B cell (primary cell): ENCODE results near the gene COG5. TPM values are rescaled to one million over a fixed set of nuclear protein-coding genes. Genes with fewer than 3 reads are reported as not detected.

ENCODE experiments used
- ATAC-seq: fragments of 200-7000 bp; cut with Tn5 transposase; one replicate; pipeline ENCODE4 v1.10.0; 2021; ENCODE audit warnings: low read depth, mild to moderate bottlenecking, moderate number of reproducible peaks, moderate library complexity
- CTCF ChIA-PET: fragments of 350-600 bp; sonication (Branson Sonifier 250); formaldehyde crosslinking; loops from one replicate; lab custom pipeline; 2021; ENCODE audit warnings: antibody characterized with exemption, inconsistent platforms; lab: Charles Lee
- POLR2A ChIA-PET: fragments of 350-600 bp; sonication (Branson Sonifier 250); formaldehyde crosslinking; loops from one replicate; lab custom pipeline; 2021; ENCODE audit warnings: antibody characterized with exemption; lab: Charles Lee
- DNase-seq: peaks from one replicate; pipeline ENCODE4 v3.0.0; 2013
- H2AFZ ChIP-seq: 2 replicates; pipeline ENCODE4 v1.6.1; 2012; ENCODE audit warnings: mild to moderate bottlenecking, low read depth, low read length; ENCODE audit not compliant: insufficient read depth, poor library complexity, severe bottlenecking
- H3K27ac ChIP-seq, 2 donors: 1 replicate in 1 of 2; 2 replicates in 1 of 2; pipeline ENCODE4 v1.5.1; 2012 to 2013; ENCODE audit warnings: low read length in 2 of 2, mild to moderate bottlenecking in 2 of 2, moderate library complexity in 1 of 2
- H3K27me3 ChIP-seq, 4 experiments: fragments of 200-600 bp in 1 of 4; sonication (generic) in 1 of 4; replicated peaks in 1 of 4; 1 replicate in 2 of 4; 2 replicates in 2 of 4; pipeline versions ENCODE4 v1.6.1 to v1.7.0; 2013 to 2016; ENCODE audit warnings: low read length in 3 of 4, mild to moderate bottlenecking in 2 of 4, mixed read lengths in 1 of 4, moderate library complexity in 1 of 4; ENCODE audit not compliant: insufficient read depth in 4 of 4, control insufficient read depth in 3 of 4; ENCODE audit errors: control extremely low read depth in 1 of 4
- H3K36me3 ChIP-seq, 2 experiments: replicated peaks in 1 of 2; 1 replicate in 1 of 2; 2 replicates in 1 of 2; pipeline versions ENCODE4 v1.6.1 to v1.7.1; 2013; ENCODE audit warnings: low read length in 1 of 2; ENCODE audit not compliant: insufficient read depth in 2 of 2, control insufficient read depth in 1 of 2; ENCODE audit errors: control extremely low read depth in 1 of 2, extremely low read depth in 1 of 2
- H3K4me1 ChIP-seq, 2 donors: fragments of 200-600 bp in 1 of 2; sonication (generic) in 1 of 2; 1 replicate in 1 of 2; 2 replicates in 1 of 2; pipeline versions ENCODE4 v1.5.1 to v1.6.1; 2013 to 2017; ENCODE audit warnings: low read length in 2 of 2; ENCODE audit not compliant: control insufficient read depth in 2 of 2, insufficient read depth in 2 of 2
- H3K4me2 ChIP-seq: replicated peaks from 2 replicates; pipeline ENCODE3; 2012; ENCODE audit warnings: mild to moderate bottlenecking, low read depth, low read length; ENCODE audit not compliant: poor library complexity, severe bottlenecking
- H3K4me3 ChIP-seq, 5 experiments: fragments of 200-600 bp in 1 of 5; sonication (generic) in 1 of 5; 1 replicate in 3 of 5; 2 replicates in 2 of 5; pipeline versions ENCODE4 v1.5.1 to v1.7.0; 2011 to 2016; ENCODE audit warnings: low read length in 4 of 5, mild to moderate bottlenecking in 4 of 5, low read depth in 2 of 5, control low read depth in 1 of 5, moderate library complexity in 1 of 5; ENCODE audit not compliant: insufficient read depth in 1 of 5; ENCODE audit errors: control extremely low read depth in 1 of 5, extremely low read depth in 1 of 5
- H3K79me2 ChIP-seq: fragments of 200-600 bp; sonication (generic); one replicate; pipeline ENCODE4 v1.6.0; 2016; ENCODE audit warnings: low read length; ENCODE audit not compliant: control insufficient read depth, insufficient read depth
- H3K9ac ChIP-seq: fragments of 200-600 bp; sonication (generic); 2 replicates; pipeline ENCODE4 v1.6.1; 2017; ENCODE audit warnings: mild to moderate bottlenecking, low read length, moderate library complexity
- H3K9me3 ChIP-seq, 3 donors: one replicate each; pipeline versions ENCODE4 v1.6.1 to v1.7.1; 2013; ENCODE audit warnings: low read length in 2 of 3; ENCODE audit not compliant: control insufficient read depth in 2 of 3, insufficient read depth in 1 of 3; ENCODE audit errors: control extremely low read depth in 1 of 3
- H4K20me1 ChIP-seq: 2 replicates; pipeline ENCODE4 v1.6.0; 2012; ENCODE audit warnings: mild to moderate bottlenecking, low read length; ENCODE audit not compliant: insufficient read depth, control insufficient read depth, poor library complexity, severe bottlenecking
- H3K27ac Mint-ChIP-seq: one replicate; pipeline ENCODE4 v1.8.0; 2021; ENCODE audit warnings: mixed read lengths
- H3K27me3 Mint-ChIP-seq: one replicate; pipeline ENCODE4 v1.8.0; 2021; ENCODE audit warnings: mixed read lengths
- H3K4me1 Mint-ChIP-seq: one replicate; pipeline ENCODE4 v1.8.0; 2021; ENCODE audit warnings: mixed read lengths
- H3K4me3 Mint-ChIP-seq: one replicate; pipeline ENCODE4 v1.8.0; 2021; ENCODE audit warnings: mixed read lengths
- H3K9me3 Mint-ChIP-seq: one replicate; pipeline ENCODE4 v1.8.0; 2022; ENCODE audit warnings: mixed read lengths; ENCODE audit not compliant: insufficient read depth
- EZH2 ChIP-seq: IDR thresholded peaks from 2 replicates; pipeline ENCODE4 v1.6.1; 2012; ENCODE audit warnings: borderline replicate concordance, low read depth, mild to moderate bottlenecking, moderate library complexity, low read length; ENCODE audit not compliant: insufficient read depth, poor library complexity, severe bottlenecking
- WGBS: methylation state at CpG from one replicate; pipeline ENCODE4 v1.1.5; 2013; ENCODE audit warnings: missing lambda C conversion rate; ENCODE audit not compliant: insufficient coverage; 5-methylcytosine and 5-hydroxymethylcytosine counted together
- intact Hi-C: fragments of 100-400 bp; cut with micrococcal nuclease; formaldehyde crosslinking; loops from one replicate; pipeline ENCODE4 v1.10.0; 2022
- polyA plus RNA-seq: library from polyadenylated mRNA; depleted of rRNA; stranded (reverse); fragments of >200 nt; gene quantifications from 2 replicates; pipeline ENCODE4 v1.2.3, GENCODE V29; 2012
- total RNA-seq, 2 donors: library from RNA; stranded (reverse); fragments of 120-200 nt in 1 of 2; gene quantifications; 1 replicate in 1 of 2; 2 replicates in 1 of 2; pipeline versions ENCODE4 v1.2.3 to v1.2.4, GENCODE V29; 2013 to 2022
- TF ChIP-seq, protein P1 (sequence below): fragments of 200-600 bp; IDR thresholded peaks from one replicate; pipeline ENCODE4 v1.8.0; 2022; ENCODE audit warnings: antibody characterized with exemption, mild to moderate bottlenecking

Gene COG5
- total and polyA plus RNA-seq, 2 donors (not counting 1 experiment from before 2014, with no cell fraction given), result 7.0 to 73.0 TPM

GRCh38 chr7:107505997-107506673 lies 57.6 kb downstream of the COG5 start:
- Mint-ChIP-seq H3K4me3 (no peak overlapping the region), H3K27ac (no peak overlapping the region), H3K27me3 (no peaks in the 10 kb centered on the region), H3K9me3 (no peaks in the 10 kb centered on the region), H3K4me1 (peaks cover 8% of the 10 kb centered on the region)
- CTCF ChIA-PET, result no interaction called here
- no peaks in the 10 kb centered on the region for H3K27me3 ChIP-seq
- no peaks in the 10 kb centered on the region for H3K9me3 ChIP-seq
- no peak for TF ChIP-seq EZH2
- TF ChIP-seq, protein P1, sequence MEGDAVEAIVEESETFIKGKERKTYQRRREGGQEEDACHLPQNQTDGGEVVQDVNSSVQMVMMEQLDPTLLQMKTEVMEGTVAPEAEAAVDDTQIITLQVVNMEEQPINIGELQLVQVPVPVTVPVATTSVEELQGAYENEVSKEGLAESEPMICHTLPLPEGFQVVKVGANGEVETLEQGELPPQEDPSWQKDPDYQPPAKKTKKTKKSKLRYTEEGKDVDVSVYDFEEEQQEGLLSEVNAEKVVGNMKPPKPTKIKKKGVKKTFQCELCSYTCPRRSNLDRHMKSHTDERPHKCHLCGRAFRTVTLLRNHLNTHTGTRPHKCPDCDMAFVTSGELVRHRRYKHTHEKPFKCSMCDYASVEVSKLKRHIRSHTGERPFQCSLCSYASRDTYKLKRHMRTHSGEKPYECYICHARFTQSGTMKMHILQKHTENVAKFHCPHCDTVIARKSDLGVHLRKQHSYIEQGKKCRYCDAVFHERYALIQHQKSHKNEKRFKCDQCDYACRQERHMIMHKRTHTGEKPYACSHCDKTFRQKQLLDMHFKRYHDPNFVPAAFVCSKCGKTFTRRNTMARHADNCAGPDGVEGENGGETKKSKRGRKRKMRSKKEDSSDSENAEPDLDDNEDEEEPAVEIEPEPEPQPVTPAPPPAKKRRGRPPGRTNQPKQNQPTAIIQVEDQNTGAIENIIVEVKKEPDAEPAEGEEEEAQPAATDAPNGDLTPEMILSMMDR, result no peak
- H3K4me2 ChIP-seq, result no peak overlapping the region
- no peaks in the 10 kb centered on the region for H3K4me1 ChIP-seq
- H4K20me1 ChIP-seq, result no peaks in the 10 kb centered on the region
- no peak overlapping the region for H2AFZ ChIP-seq
- H3K9ac ChIP-seq, result no peak overlapping the region
- POLR2A ChIA-PET, result no interaction called here
- WGBS, result 80% methylated on average over 2 of the region's 2 CpGs
- no peak overlapping the region for H3K4me3 ChIP-seq
- H3K79me2 ChIP-seq, result no peaks in the 10 kb centered on the region
- DNase-seq (no peak), ATAC-seq (no peak)
- intact Hi-C loops, result no loop called here
- no peak overlapping the region for H3K27ac ChIP-seq
- H3K36me3 ChIP-seq, result peaks cover 1 to 10% of the 10 kb centered on the region in 2 experiments

- DNase-seq (no peak), ATAC-seq (no peak)
- Histone ChIP-seq H3K27ac (no peak overlapping the region), H3K36me3 (peaks cover 1 to 10% of the 10 kb centered on the region in 2 experiments), H3K9ac (no peak overlapping the region), H3K4me3 (no peak overlapping the region), H3K79me2 (no peaks in the 10 kb centered on the region), H3K4me2 (no peak overlapping the region), H3K27me3 (no peaks in the 10 kb centered on the region), H2AFZ (no peak overlapping the region), H3K9me3 (no peaks in the 10 kb centered on the region), H4K20me1 (no peaks in the 10 kb centered on the region), H3K4me1 (no peaks in the 10 kb centered on the region)
- ChIA-PET CTCF (no interaction called here), POLR2A (no interaction called here)
- intact Hi-C loops, result no loop called here
- TF ChIP-seq, protein P1, result no peak
- Mint-ChIP-seq H3K4me1 (peaks cover 8% of the 10 kb centered on the region), H3K27me3 (no peaks in the 10 kb centered on the region), H3K27ac (no peak overlapping the region), H3K4me3 (no peak overlapping the region), H3K9me3 (no peaks in the 10 kb centered on the region)
- no CpG with 5 or more reads among the region's 1 CpG for WGBS
Measured at GRCh38 chr7:107505362-107505761, 58.4 kb downstream of the COG5 start.
